GM23248 (cell line): ENCODE measurements around the gene COA3. TPM values are rescaled to one million over a fixed set of nuclear protein-coding genes. Genes with fewer than 3 reads are reported as not detected.

Experiments used
- DNase-seq: peaks from one replicate; pipeline ENCODE4 v3.0.0-alpha.2; 2015
- H2AFZ ChIP-seq: fragments of 200-600 bp; sonication (generic); 2 replicates; pipeline ENCODE4 v1.6.1; 2016; ENCODE audit warnings: antibody characterized with exemption
- H3F3A ChIP-seq: fragments of 200-600 bp; sonication (generic); 2 replicates; pipeline ENCODE4 v1.6.1; 2016; ENCODE audit warnings: mild to moderate bottlenecking, antibody characterized with exemption, mixed run types; ENCODE audit not compliant: insufficient read depth
- H3K27ac ChIP-seq: fragments of 200-600 bp; sonication (generic); 2 replicates; pipeline ENCODE4 v1.5.1; 2016; ENCODE audit warnings: mild to moderate bottlenecking
- H3K27me3 ChIP-seq: fragments of 200-600 bp; sonication (generic); replicated peaks from 2 replicates; pipeline ENCODE4 v1.6.1; 2016; ENCODE audit warnings: mild to moderate bottlenecking; ENCODE audit not compliant: insufficient read depth
- H3K36me3 ChIP-seq: fragments of 200-600 bp; sonication (generic); 2 replicates; pipeline ENCODE4 v1.6.1; 2016; ENCODE audit warnings: low read depth, mild to moderate bottlenecking
- H3K4me1 ChIP-seq: fragments of 200-600 bp; sonication (generic); 2 replicates; pipeline ENCODE4 v1.6.1; 2016; ENCODE audit warnings: mild to moderate bottlenecking; ENCODE audit not compliant: insufficient read depth
- H3K4me2 ChIP-seq: fragments of 200-600 bp; sonication (generic); one replicate; pipeline ENCODE4 v1.6.1; 2016; ENCODE audit warnings: mild to moderate bottlenecking; ENCODE audit not compliant: unreplicated experiment
- H3K4me3 ChIP-seq: fragments of 200-600 bp; sonication (generic); 2 replicates; pipeline ENCODE4 v1.5.1; 2016; ENCODE audit warnings: mild to moderate bottlenecking
- H3K79me2 ChIP-seq: fragments of 200-600 bp; sonication (generic); 2 replicates; pipeline ENCODE4 v1.6.1; 2016; ENCODE audit warnings: mild to moderate bottlenecking; ENCODE audit not compliant: insufficient read depth
- H3K9ac ChIP-seq: fragments of 200-600 bp; sonication (generic); 2 replicates; pipeline ENCODE4 v1.6.1; 2016; ENCODE audit warnings: mild to moderate bottlenecking
- H3K9me2 ChIP-seq: fragments of 200-600 bp; sonication (generic); 2 replicates; pipeline ENCODE4 v1.6.1; 2016; ENCODE audit warnings: mixed run types, mild to moderate bottlenecking, moderate library complexity; ENCODE audit not compliant: insufficient read depth
- H3K9me3 ChIP-seq: fragments of 200-600 bp; sonication (generic); one replicate; pipeline ENCODE4 v1.6.1; 2017; ENCODE audit warnings: low read depth
- H4K20me1 ChIP-seq: fragments of 200-600 bp; sonication (generic); 2 replicates; pipeline ENCODE4 v1.6.0; 2016; ENCODE audit not compliant: insufficient read depth
- EZH2 ChIP-seq: fragments of 200-600 bp; sonication (generic); IDR thresholded peaks from 2 replicates; pipeline ENCODE4 v1.6.1; 2018; ENCODE audit warnings: antibody characterized with exemption, mild to moderate bottlenecking; ENCODE audit not compliant: insufficient read depth, poor library complexity, severe bottlenecking
- EZH2phosphoT487 ChIP-seq: fragments of 200-600 bp; sonication (generic); IDR thresholded peaks from 2 replicates; pipeline ENCODE4 v1.6.1; 2018; ENCODE audit warnings: antibody characterized with exemption, moderate library complexity, mild to moderate bottlenecking, low read depth; ENCODE audit not compliant: insufficient read depth
- WGBS, 2 experiments: methylation state at CpG; one replicate each; pipeline ENCODE4 v1.1.6; 2015 to 2017; ENCODE audit warnings: low lambda C conversion rate in 2 of 2, low coverage in 1 of 2; ENCODE audit errors: missing lambda C conversion rate in 2 of 2; 5-methylcytosine and 5-hydroxymethylcytosine counted together
- in situ Hi-C: fragments of 300-500 bp; cut with MboI; formaldehyde crosslinking; loops from 2 replicates; pipeline ENCODE4 v1.15.0; 2020
- polyA plus RNA-seq: library from polyadenylated mRNA; unstranded; fragments of >200 nt; fragmentation: Nextera tagmentation; extraction: Ambion mirVana; gene quantifications from 2 replicates; pipeline ENCODE4 v1.2.1, GENCODE V29; 2016
- total RNA-seq: library from RNA; depleted of rRNA; stranded (reverse); fragments of >200 nt; shearing (Covaris generic); gene quantifications from 2 replicates; pipeline ENCODE4 v1.2.3, GENCODE V29; 2014

The COA3 gene
- total and polyA plus RNA-seq, 2 experiments from 2014 or later = 48.0 to 125 TPM

DNA sequence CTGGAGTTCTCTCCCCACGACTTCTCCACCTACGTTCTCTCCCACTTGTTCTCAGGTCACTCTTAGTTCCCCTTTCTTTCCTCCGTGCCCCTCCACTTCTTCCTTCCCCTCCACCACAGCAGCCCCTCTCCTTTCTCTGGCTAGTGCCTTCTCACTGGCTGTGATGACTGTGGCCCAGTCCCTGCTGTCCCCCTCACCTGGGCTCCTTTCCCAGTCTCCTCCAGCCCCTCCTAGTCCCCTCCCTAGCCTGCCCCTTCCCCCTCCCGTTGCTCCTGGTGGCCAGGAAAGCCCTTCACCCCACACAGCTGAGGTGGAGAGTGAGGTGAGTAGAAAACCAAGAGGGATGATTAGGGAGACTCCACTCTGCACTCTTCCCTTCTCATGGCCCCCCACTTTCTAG is 3.4 kb downstream of the COA3 start:
- H3K9me3 ChIP-seq = no peaks in the 10 kb centered on the region
- peaks cover 10% of the 10 kb centered on the region; the same call in 1 of the 2 replicates for H3F3A ChIP-seq
- no peaks in the 10 kb centered on the region for H3K36me3 ChIP-seq
- H3K79me2 ChIP-seq = peaks cover 20% of the 10 kb centered on the region
- H3K27me3 ChIP-seq = no peaks in the 10 kb centered on the region
- no peak overlapping the region for H3K9ac ChIP-seq
- H3K27ac ChIP-seq = no peak overlapping the region
- H3K4me1 ChIP-seq = peaks cover 13% of the 10 kb centered on the region; the same call in 1 of the 2 replicates
- H3K4me3 ChIP-seq = no peak overlapping the region
- H2AFZ ChIP-seq = no peak overlapping the region
- TF ChIP-seq EZH2phosphoT487 (no peak), EZH2 (no peak)
- in situ Hi-C loops = no loop called here
- no peak for DNase-seq
- no peaks in the 10 kb centered on the region for H4K20me1 ChIP-seq
- 78 to 90% methylated on average over 3 to 4 of the region's 4 CpGs for WGBS, 2 experiments
- H3K9me2 ChIP-seq = no peaks in the 10 kb centered on the region
- H3K4me2 ChIP-seq = no peak overlapping the region

GRCh38 chr17:42792545-42792944 is 6.0 kb downstream of the COA3 start:
- H3K36me3 ChIP-seq = 0 out of 2 replicates have a peak, but pooled peaks cover 4% of the 10 kb centered on the region
- peaks cover 15% of the 10 kb centered on the region; the same call in 1 of the 2 replicates for H3F3A ChIP-seq
- no peaks in the 10 kb centered on the region for H3K9me3 ChIP-seq
- H3K4me3 ChIP-seq = no peak overlapping the region
- no peak overlapping the region for H3K27ac ChIP-seq
- no peak overlapping the region for H3K9ac ChIP-seq
- no peak overlapping the region for H2AFZ ChIP-seq
- H3K27me3 ChIP-seq = no peaks in the 10 kb centered on the region
- WGBS, 2 experiments = 31 to 42% methylated on average over 5 of the region's 5 CpGs
- no peaks in the 10 kb centered on the region for H4K20me1 ChIP-seq
- no peak for DNase-seq
- no peaks in the 10 kb centered on the region for H3K9me2 ChIP-seq
- TF ChIP-seq EZH2phosphoT487 (no peak), EZH2 (no peak)
- H3K4me2 ChIP-seq = no peak overlapping the region
- H3K79me2 ChIP-seq = peaks cover 12% of the 10 kb centered on the region
- in situ Hi-C loops = no loop called here
- H3K4me1 ChIP-seq = peaks cover 10% of the 10 kb centered on the region; the same call in 1 of the 2 replicates

DNA sequence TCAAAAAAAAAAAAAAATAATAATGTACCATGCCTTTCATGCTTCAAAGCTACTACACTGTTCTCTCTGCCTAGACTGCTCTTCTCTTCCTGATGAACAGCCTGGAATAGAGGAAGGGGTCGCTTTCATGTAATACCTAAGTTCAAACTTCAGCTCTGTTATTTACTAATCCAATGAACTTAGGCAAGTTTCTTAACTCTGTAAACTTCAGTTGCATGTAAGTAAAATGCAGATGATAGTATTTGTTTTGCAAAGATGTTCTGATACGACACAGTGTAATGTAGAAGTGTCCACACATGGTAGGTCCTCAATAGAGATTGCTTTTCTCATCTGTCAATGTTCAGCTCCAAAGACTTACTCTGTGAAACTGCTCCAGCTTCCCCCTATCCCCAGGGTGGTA is 6.6 kb downstream of the COA3 start:
- H3K9me3 ChIP-seq = no peaks in the 10 kb centered on the region
- no peak for DNase-seq
- H3K36me3 ChIP-seq = 0 out of 2 replicates have a peak, but pooled peaks cover 4% of the 10 kb centered on the region
- no peaks in the 10 kb centered on the region for H3K27me3 ChIP-seq
- H3K4me1 ChIP-seq = 0 out of 2 replicates have a peak, but pooled peaks cover 4% of the 10 kb centered on the region
- in situ Hi-C loops = no loop called here
- peaks cover 15% of the 10 kb centered on the region; the same call in 1 of the 2 replicates for H3F3A ChIP-seq
- no peak overlapping the region for H2AFZ ChIP-seq
- 98 to 100% methylated on average over 2 of the region's 2 CpGs for WGBS, 2 experiments
- no peaks in the 10 kb centered on the region for H4K20me1 ChIP-seq
- H3K9ac ChIP-seq = no peak overlapping the region
- peaks cover 6% of the 10 kb centered on the region for H3K79me2 ChIP-seq
- H3K4me2 ChIP-seq = no peak overlapping the region
- no peak for TF ChIP-seq EZH2phosphoT487
- no peak overlapping the region for H3K27ac ChIP-seq
- no peak overlapping the region for H3K4me3 ChIP-seq
- no peaks in the 10 kb centered on the region for H3K9me2 ChIP-seq

DNA sequence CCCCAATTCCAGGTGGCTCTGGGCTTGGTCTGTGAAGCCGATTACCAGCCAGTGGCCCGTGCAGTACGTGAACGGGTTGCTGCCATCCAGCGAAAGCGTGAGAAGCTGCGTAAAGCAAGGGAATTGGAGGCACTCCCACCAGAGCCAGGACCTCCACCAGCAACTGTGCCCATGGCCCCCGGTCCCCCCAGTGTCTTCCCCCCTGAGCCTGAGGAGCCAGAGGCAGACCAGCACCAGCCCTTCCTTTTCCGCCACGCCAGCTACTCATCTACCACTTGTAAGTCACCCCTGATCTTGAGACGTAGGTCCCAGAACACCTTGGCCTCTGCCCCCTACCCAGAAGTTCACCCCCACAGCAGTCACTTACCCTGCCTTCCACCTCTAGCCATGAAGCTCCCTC is 11.2 kb downstream of the COA3 start:
- Histone ChIP-seq H3K4me3 (no peak overlapping the region), H3K4me1 (peaks cover 20% of the 10 kb centered on the region), H4K20me1 (no peaks in the 10 kb centered on the region), H3K9me2 (no peaks in the 10 kb centered on the region), H3K79me2 (peaks cover 6% of the 10 kb centered on the region; the same call in 1 of the 2 replicates), H3K27ac (no peak overlapping the region), H3K36me3 (peaks cover 4% of the 10 kb centered on the region; the same call in 1 of the 2 replicates), H2AFZ (no peak overlapping the region), H3K9me3 (no peaks in the 10 kb centered on the region), H3F3A (peaks cover 14% of the 10 kb centered on the region; the same call in 1 of the 2 replicates), H3K4me2 (no peak overlapping the region), H3K9ac (no peak overlapping the region), H3K27me3 (no peaks in the 10 kb centered on the region)
- TF ChIP-seq EZH2phosphoT487 (no peak), EZH2 (no peak)
- no peak for DNase-seq
- 80 to 86% methylated on average over 11 of the region's 11 CpGs for WGBS, 2 experiments
- in situ Hi-C loops = no loop called here
